Retinal pigment epithelial cell (primary cell): ENCODE data around the gene MKLN1.
"Not testable (repeated sequence)": the region's sequence is repeated elsewhere in the genome, so short reads cannot be mapped to it uniquely, and the experiment has no call there.

Experiments used
- DNase-seq: peaks from one replicate; pipeline ENCODE4 v3.0.0-alpha.2; 2010; ENCODE audit warnings: low read depth
- H3K4me3 ChIP-seq: 2 replicates; pipeline ENCODE4 v1.5.1; 2011; ENCODE audit warnings: mild to moderate bottlenecking, low read length, control low read depth, moderate library complexity
- TF ChIP-seq, protein P1 (sequence below): conservative IDR thresholded peaks from 2 replicates; pipeline ENCODE4 v1.5.1; 2011; ENCODE audit warnings: low read depth, low read length, control low read depth, inconsistent platforms

MKLN1 gene

DNA sequence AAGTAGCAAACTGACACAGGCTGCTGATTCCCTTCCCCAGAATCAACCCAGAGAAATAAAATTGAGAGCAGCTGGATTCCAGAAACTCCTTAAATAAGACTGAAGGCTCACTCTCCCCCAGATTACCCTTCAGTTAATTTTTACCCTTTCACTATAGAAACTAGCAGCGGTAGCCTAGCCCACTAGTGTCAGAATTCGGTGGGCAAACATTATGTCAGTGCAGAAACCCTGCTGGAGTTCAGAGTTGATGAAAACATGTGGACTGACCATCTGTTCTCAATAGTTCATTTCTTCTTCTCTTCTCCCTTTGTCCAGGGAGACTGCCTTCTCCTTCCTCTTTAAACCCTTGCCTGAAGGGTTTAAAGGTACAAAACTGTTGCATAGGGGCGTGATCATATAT, 128.7 kb downstream of the MKLN1 start:
- no peak overlapping the region for H3K4me3 ChIP-seq
- TF ChIP-seq, protein P1, sequence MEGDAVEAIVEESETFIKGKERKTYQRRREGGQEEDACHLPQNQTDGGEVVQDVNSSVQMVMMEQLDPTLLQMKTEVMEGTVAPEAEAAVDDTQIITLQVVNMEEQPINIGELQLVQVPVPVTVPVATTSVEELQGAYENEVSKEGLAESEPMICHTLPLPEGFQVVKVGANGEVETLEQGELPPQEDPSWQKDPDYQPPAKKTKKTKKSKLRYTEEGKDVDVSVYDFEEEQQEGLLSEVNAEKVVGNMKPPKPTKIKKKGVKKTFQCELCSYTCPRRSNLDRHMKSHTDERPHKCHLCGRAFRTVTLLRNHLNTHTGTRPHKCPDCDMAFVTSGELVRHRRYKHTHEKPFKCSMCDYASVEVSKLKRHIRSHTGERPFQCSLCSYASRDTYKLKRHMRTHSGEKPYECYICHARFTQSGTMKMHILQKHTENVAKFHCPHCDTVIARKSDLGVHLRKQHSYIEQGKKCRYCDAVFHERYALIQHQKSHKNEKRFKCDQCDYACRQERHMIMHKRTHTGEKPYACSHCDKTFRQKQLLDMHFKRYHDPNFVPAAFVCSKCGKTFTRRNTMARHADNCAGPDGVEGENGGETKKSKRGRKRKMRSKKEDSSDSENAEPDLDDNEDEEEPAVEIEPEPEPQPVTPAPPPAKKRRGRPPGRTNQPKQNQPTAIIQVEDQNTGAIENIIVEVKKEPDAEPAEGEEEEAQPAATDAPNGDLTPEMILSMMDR: no peak
- DNase-seq: no peak

DNA sequence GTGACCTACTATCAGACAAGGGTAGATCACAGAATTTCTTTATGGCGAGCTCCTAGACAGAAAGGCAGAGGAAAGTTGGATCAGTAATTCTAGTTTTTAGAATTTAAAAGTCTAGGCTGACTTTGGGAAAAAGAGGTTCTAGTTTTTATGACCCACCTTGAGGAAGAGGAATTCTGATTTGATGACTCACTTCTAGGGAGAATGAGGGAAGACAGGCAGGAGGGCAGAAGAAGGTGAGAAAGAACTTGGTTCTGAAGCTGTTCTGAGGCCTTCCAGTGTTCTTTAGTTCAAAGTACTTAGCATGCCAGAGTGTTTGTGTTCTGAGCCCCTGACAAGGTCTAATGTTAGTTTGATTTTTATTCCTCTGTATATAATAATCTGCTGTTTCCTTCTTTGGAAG, 131.6 kb downstream of the MKLN1 start:
- TF ChIP-seq, protein P1: no peak
- no peak for DNase-seq
- no peak overlapping the region for H3K4me3 ChIP-seq

DNA sequence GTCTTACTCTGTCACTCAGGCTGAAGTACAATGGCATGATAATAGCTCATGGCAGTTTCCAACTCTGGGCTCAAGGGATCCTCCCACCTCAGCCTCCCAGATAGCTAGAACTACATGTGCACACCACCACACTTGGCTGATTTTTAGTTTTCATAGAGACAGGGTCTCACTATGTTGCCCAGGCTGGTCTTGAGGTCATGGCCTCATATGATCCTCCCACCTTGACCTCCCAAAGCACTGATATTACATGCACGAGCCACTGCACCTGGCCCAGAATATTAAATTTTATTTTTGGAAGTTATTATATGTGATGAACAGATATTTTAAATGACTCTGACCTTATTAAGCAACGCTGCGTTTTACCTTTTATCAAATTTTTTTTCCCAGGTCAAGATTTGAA, 134.4 kb downstream of the MKLN1 start:
- TF ChIP-seq, protein P1: no peak
- H3K4me3 ChIP-seq: no peak overlapping the region
- DNase-seq: no peak

DNA sequence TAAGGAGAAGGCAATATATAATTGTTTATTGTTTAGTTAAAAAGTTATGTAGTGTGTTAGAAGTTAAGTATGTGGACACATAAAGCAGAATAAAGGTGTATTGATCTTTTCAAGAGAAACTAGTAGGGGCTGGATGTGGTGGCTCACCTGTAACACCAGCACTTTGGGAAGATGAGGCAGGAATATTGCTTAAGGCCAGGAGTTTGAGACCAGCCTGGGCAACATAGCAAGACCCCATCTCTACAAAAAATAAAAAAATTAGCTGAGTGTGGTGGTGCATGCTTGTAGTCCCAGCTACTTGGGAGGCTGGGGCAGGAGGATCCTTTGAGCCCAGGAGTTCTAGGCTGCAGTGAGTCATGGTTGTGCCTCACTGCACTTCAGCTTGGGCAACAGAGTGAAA, 135.0 kb downstream of the MKLN1 start:
- DNase-seq, H3K4me3 ChIP-seq: not testable (repeated sequence)

DNA sequence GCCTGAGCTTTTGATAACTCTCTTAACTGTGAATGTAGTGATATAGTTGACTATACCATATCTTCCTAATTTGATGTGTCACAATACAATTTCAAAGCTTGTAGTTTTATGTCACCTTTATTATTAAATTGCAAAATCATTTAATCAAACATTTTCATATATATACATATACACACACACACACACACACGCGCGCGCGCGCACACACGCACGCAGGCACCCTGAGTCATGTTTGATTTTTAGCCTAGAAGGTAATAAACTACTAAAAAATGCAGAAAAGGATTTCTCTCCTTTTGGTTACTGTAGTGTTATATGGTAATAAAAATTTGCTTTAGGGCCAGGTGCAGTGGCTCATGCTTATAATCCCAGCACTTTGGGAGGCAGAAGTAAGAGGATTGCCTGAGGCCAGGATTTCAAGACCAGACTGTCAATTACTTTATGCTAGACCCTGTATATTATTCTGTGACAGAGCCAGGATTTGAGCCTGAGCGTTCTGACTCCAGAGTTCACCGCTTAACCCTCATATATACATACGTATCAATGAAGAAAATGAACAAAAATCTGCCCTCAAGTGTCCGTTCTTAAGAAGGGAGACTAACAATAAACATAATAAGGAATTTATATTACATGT, 139.2 kb downstream of the MKLN1 start:
- TF ChIP-seq, protein P1: no peak
- DNase-seq: no peak
- no peak overlapping the region for H3K4me3 ChIP-seq

DNA sequence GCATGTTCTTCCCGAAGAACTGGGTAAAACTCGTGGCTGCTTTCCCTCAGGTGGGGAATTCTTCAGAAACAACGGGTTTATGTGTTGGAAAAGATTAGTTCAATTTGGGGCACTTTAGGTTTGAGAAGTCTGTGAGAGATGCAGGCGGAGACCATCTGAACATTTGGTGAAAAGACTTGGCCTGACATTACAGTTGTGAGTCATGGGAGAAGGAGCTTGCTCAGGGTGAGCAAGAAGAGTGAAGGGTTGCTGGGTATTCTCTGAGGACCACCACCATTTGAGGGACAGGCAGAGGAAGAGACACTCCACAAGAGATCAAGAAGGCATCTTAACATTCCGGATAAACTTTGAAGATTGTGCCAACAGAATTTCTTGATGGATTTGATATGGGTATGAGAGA, 140.1 kb downstream of the MKLN1 start:
- DNase-seq: no peak

DNA sequence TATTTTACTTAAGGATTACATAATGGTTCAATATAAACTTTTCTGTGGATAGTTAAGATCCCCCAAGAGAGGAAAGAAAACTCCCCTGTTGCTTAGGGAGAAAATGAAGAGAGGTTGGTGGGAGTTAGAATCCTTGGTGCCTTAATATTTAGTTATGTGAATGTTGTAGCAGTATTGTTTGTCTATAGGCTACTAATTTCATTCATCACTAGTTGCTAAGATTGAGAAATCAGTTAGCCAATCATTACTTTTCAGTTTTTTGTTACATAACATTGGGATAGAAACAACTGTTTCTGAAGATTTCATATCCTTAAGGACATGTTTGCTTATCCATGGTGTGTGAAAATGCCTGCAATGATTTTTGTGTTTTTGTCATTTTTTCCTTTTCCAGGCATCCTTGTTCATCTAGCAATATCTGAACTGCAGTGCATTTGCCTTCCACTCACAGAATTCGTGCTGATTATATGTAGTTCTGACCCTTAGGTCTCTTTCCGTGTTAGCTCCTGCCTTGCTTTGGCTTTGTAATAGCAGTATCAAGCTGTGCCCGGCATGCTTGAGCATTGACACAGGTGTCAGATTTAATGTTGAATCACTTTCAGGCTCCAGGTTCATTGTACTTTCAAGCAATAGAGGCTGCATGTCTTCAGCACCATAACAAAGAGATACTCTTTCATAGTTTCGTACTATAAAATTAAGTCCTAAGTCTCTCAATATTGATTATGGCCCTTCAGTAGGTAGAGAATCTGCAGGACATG, 143.8 kb downstream of the MKLN1 start:
- TF ChIP-seq, protein P1: no peak
- H3K4me3 ChIP-seq: no peak overlapping the region
- no peak for DNase-seq

More for the DNA sequence above, 140.1 kb downstream of the MKLN1 start:
- H3K4me3 ChIP-seq: no peak overlapping the region
- TF ChIP-seq, protein P1: no peak
